Measurements from ENCODE around the gene SORBS1. TPM values are rescaled to one million over a fixed set of nuclear protein-coding genes. Genes with fewer than 3 reads are reported as not detected.

Gene SORBS1
- total RNA-seq, 2 experiments from 2014 or later = 0.71 to 0.72 TPM

DNA sequence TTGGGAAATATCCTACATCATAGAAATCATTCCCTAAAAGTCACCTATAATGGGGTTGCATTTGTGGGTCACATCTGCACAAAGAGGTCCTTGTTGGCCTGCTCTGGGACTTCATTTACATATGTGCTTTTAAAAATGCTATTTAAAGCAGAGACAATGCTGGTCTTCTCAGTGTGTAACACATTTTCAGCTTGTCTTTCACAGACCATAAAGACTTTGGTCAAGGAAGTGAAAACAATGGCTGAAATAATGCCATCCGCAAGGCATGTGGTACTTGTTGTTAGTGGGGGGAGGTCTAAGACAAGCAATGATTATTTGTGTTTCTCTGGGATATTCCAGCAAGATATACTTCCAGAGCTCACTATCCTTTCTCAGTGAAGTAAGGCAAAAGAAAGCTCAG lies 185.8 kb downstream of the SORBS1 start:
- DNase-seq = no peak
- no peak for ATAC-seq (ENCODE audit: low read depth)
- POLR2A ChIA-PET = no interaction called here
- Mint-ChIP-seq H3K4me1 (peaks cover 6% of the 10 kb centered on the region), H3K36me3 (no peaks in the 10 kb centered on the region), H3K27me3 (peaks cover 18% of the 10 kb centered on the region), H3K4me3 (no peak overlapping the region), H3K27ac (no peak overlapping the region), H3K9me3 (no peaks in the 10 kb centered on the region)

DNA sequence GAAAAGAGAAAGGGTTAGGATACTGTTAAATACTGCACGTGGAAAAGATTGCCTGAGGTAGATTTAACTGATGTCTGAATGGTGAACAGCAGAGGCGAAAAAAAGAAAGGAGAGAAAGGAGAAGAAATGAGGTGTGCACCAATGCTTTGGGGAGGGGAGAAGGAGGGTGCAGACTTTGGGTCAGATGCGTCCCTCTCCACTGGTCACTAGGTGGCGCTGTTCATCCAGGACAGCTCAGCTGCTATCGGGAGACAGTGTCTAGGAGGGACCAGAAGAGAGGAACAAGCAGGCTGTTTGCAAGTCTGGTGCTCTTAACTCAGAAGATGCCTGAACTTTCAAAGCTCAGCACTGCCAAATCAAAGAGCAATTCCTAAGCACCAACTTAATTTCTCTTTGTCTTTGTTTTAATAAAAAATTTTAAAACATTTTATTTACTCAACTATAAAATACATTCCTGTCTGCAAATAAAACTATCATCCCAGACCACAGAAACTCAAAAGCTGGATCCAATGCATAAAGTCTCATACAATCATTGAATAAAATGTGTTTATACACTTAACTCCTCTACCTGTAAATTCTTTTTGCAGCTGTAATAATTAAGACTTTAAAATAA lies 186.5 kb downstream of the SORBS1 start:
- Mint-ChIP-seq H3K4me1 (peaks cover 6% of the 10 kb centered on the region), H3K36me3 (no peaks in the 10 kb centered on the region), H3K9me3 (no peaks in the 10 kb centered on the region), H3K4me3 (no peak overlapping the region), H3K27me3 (peaks cover 18% of the 10 kb centered on the region), H3K27ac (no peak overlapping the region)
- peak; percentile 62 for DNase-seq
- ATAC-seq (ENCODE audit: low read depth) = peak; percentile 94
- POLR2A ChIA-PET = interaction anchor here (0.5 to 0.6 kb wide), 2 partner anchors 21 to 82 kb away, joined by 3 to 4 read pairs; no protein-coding TSS in a partner anchor

DNA sequence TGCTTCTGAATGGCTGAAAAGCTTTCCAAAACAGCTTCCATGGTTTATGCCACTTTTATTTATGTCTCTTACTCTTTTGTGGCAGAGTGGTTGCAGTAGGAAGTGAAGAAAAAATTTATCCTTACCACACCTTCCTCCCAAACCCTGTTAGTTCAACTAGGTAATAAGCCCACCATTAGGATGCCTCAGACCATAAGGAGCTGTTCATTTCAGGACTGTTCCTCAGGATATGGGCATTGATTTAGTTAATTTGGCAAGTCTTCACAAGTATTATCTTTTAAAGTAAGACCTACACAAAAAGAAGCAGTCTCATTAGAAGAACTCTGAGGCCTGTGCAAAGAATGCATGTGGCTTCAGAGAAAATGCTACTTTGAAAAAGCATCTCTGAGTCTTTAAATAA lies 187.5 kb downstream of the SORBS1 start:
- ATAC-seq (ENCODE audit: low read depth) = no peak
- no peak for DNase-seq
- Mint-ChIP-seq H3K9me3 (no peaks in the 10 kb centered on the region), H3K4me3 (no peak overlapping the region), H3K27me3 (peaks cover 18% of the 10 kb centered on the region), H3K36me3 (no peaks in the 10 kb centered on the region), H3K4me1 (peaks cover 6% of the 10 kb centered on the region), H3K27ac (no peak overlapping the region)
- POLR2A ChIA-PET = no interaction called here

DNA sequence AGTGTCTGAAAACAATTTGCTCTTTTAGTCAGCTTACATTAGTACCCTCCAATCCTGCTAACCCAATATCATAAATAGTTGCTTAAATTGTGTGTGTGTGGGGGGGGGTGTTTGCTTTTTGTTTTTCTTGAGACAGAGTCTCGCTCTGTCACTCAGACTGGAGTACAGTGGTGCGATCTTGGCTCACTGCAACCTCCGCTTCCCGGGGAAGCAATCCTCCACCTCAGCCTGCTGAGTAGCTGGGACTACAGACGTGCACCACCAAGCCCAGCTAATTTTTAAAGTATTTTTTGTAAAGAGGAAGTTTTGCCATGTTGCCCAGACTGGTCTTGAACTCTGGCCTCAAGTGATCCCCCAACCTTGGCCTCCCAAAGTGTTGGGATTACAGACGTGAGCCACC lies 196.8 kb downstream of the SORBS1 start:
- DNase-seq = no peak
- POLR2A ChIA-PET = no interaction called here
- Mint-ChIP-seq H3K4me1 (no peaks in the 10 kb centered on the region), H3K27me3 (peaks cover 23% of the 10 kb centered on the region), H3K36me3 (no peaks in the 10 kb centered on the region), H3K27ac (no peak overlapping the region), H3K4me3 (no peak overlapping the region), H3K9me3 (no peaks in the 10 kb centered on the region)
- ATAC-seq (ENCODE audit: low read depth) = no peak

DNA sequence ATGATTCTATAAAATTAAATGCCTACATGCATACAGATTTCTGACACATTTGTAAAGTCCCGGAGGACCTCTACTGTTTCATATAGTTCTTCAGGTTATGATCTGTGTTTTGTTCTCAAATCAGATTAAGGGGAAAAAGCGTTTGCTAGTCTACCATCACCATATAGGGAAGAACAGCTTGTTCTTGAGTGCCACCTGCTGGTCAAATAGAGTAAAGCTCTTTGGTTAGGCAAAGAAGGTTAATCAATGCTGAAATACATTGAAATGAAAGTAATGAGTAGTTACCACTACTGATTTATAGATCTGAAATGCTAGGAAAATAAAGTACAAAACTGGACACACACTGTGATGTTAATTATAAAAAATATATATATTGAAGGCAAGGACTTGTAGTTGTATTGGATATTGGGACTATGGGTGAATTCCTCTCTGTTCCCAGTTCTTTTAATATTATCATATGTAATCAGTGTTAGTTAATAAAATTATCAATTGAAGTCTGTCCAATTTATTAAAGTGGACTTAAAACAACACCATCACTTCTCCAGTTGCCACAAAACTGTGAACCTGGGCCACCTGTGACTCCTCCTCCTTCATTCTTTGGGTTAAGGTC lies 197.8 kb downstream of the SORBS1 start:
- no peak overlapping the region for H3K27ac Mint-ChIP-seq
- no peaks in the 10 kb centered on the region for H3K36me3 Mint-ChIP-seq
- H3K27me3 Mint-ChIP-seq = peaks cover 22% of the 10 kb centered on the region
- H3K4me3 Mint-ChIP-seq = no peak overlapping the region
- no peaks in the 10 kb centered on the region for H3K9me3 Mint-ChIP-seq
- no peaks in the 10 kb centered on the region for H3K4me1 Mint-ChIP-seq
- POLR2A ChIA-PET = no interaction called here
- DNase-seq = no peak
- peak; percentile 71 for ATAC-seq (ENCODE audit: low read depth)

DNA sequence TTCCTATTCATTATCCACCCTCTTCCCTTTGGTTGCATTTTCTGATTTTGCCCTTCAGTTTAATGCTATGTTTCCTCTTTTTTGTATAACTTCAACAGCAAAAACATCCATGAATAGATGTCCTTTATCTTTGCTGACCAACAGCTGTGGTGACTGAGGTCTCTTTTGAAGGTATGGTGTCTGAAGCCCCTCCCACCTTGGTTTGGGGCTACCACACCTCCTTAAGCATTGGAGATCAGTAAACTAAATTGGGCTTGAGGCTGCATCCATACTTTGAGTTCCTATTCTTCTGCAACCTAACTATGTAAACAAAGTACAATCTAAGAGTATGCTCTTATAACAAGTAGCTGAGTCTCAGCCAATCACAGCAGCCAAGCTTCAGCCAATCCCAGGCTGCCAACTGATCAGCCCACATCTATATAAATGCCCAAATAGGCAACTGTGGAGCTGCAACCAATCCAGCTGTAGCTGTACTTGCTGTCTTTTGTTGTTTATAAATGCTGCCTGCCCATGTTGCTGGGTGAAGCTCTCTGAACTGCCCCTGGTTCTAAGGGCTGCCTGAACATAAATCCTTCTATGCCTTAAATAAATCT lies 201.0 kb downstream of the SORBS1 start:
- ATAC-seq (ENCODE audit: low read depth) (no peak), DNase-seq (no peak)
- Mint-ChIP-seq H3K27me3 (peaks cover 12% of the 10 kb centered on the region), H3K9me3 (no peaks in the 10 kb centered on the region), H3K4me1 (no peaks in the 10 kb centered on the region), H3K27ac (no peak overlapping the region), H3K4me3 (no peak overlapping the region), H3K36me3 (no peaks in the 10 kb centered on the region)
- POLR2A ChIA-PET = no interaction called here

DNA sequence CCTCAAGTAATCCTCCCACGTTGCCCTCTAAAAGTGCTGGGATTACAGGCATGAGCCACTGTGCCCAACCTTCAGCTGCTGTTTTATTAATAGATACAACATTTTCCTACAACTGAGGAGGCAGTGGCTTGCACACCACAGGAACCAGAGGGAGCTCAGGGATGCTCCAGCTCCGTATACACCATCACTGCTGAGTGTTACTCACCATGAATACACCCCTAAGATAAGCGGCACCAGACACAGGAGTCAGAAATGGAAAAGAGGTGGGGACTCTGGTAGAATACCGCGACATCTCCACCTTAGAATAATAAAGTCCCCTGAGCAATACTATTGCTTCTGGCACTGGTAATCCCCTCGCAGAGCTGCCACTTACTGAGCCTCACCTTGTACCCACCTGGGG lies 201.7 kb downstream of the SORBS1 start:
- Mint-ChIP-seq H3K27ac (no peak overlapping the region), H3K36me3 (no peaks in the 10 kb centered on the region), H3K9me3 (no peaks in the 10 kb centered on the region), H3K27me3 (peaks cover 10% of the 10 kb centered on the region), H3K4me1 (no peaks in the 10 kb centered on the region), H3K4me3 (no peak overlapping the region)
- no peak for DNase-seq
- ATAC-seq (ENCODE audit: low read depth) = no peak
- POLR2A ChIA-PET = no interaction called here

DNA sequence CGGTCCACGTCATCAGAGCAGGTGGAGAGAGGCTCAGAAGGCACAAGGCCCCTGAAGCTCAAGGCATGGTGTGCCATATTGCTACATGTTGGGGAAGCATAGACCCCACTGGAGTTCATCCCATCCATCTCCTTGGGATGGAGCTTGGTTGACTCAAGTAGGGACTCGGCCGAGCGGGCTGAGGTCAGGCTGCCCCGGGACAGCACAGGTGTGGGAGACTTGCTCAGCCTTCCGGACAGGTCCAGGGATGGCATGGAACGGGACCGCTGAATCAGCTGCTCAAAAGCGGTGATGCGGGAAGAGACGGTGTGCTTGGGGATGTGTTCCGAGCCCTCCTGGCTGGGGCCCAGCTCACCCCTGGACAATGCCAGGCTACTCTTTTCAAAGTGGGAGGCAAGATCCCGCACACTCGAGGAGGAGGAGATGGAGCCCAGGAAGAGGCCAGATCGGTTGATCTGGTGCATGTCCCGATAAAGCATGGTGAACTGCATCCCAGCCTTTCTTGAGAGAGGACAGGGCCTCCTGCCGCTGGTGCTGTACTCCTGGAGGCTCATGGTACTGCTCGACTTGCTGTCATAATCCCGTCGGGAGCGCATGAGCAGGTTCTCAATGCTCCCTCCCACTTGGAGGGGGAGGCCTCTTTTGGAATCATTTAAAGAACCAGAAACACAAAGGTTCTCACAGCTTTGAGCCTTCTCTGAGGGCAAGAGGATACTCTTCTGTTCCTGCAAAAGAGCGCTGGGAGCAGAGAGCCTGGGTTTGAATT lies 204.8 kb downstream of the SORBS1 start:
- Mint-ChIP-seq H3K4me3 (no peak overlapping the region), H3K27me3 (peaks cover 3% of the 10 kb centered on the region), H3K9me3 (no peaks in the 10 kb centered on the region), H3K4me1 (no peaks in the 10 kb centered on the region), H3K27ac (no peak overlapping the region), H3K36me3 (no peaks in the 10 kb centered on the region)
- POLR2A ChIA-PET = no interaction called here
- DNase-seq = no peak
- ATAC-seq (ENCODE audit: low read depth) = no peak

DNA sequence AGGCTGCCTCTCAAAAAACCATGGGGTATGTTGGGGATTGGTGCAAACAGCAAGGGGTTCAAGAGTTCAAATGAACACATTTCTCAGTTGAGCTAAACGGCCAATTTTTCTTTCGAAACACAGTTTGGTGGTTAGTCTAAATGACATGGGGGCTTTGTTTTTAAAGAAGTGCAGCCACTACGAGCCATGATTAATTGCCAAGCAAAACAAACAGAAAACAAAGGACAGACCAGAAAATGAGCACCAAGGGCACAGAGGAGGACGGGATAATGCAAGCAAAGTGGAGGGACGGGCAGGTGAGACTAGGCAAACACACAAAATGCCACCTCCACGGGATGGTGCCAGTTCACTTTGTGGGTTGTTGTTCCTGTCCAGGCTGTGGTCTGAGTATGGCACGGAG lies 205.9 kb downstream of the SORBS1 start:
- ATAC-seq (ENCODE audit: low read depth) = no peak
- DNase-seq = no peak
- POLR2A ChIA-PET = no interaction called here
- Mint-ChIP-seq H3K9me3 (no peaks in the 10 kb centered on the region), H3K27ac (no peak overlapping the region), H3K36me3 (no peaks in the 10 kb centered on the region), H3K4me3 (no peak overlapping the region), H3K27me3 (no peaks in the 10 kb centered on the region), H3K4me1 (no peaks in the 10 kb centered on the region)

DNA sequence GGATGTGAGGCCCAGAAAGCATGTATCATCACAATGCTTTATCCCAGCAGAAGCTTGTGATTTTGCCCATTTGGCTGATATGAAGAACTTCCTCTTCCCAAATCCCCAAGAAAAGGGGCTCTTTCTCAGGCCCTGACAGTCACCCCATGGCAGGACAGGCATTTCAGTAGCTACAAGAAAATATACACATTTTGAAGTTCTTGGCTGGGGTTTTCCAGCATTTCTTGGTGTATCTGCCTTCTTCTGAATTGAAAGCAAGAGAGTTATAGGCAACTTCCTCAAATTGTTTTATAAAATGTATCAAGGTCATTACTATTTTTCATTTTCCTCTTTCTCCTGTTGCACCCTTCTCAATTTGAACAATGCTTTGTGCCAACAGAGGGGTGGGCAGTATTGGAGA lies 207.1 kb downstream of the SORBS1 start:
- Mint-ChIP-seq H3K4me1 (no peaks in the 10 kb centered on the region), H3K27me3 (peaks cover 2% of the 10 kb centered on the region), H3K4me3 (no peak overlapping the region), H3K36me3 (no peaks in the 10 kb centered on the region), H3K9me3 (no peaks in the 10 kb centered on the region), H3K27ac (no peak overlapping the region)
- no peak for DNase-seq
- POLR2A ChIA-PET = no interaction called here
- ATAC-seq (ENCODE audit: low read depth) = no peak

DNA sequence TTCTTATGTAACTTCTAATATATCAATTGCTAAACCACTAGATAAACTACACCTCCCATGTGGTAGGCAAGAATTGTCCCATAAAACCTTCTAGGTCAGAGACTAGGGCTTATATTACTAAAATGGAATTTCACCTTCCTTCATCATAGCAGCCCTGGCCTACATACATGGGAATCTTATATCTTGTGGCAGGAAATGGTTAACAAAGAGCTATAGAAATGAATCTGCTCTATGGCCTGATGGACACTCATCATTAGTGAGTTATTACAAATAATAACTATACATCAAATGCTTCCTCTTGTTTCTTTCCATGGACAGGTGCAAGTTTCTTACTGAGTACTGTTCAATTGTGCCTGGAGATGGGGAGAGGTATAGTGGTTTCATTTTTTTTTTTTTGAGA lies 208.0 kb downstream of the SORBS1 start:
- Mint-ChIP-seq H3K9me3 (no peaks in the 10 kb centered on the region), H3K4me3 (no peak overlapping the region), H3K4me1 (no peaks in the 10 kb centered on the region), H3K27ac (no peak overlapping the region), H3K27me3 (peaks cover 2% of the 10 kb centered on the region), H3K36me3 (no peaks in the 10 kb centered on the region)
- ATAC-seq (ENCODE audit: low read depth) (no peak), DNase-seq (no peak)
- POLR2A ChIA-PET = no interaction called here

DNA sequence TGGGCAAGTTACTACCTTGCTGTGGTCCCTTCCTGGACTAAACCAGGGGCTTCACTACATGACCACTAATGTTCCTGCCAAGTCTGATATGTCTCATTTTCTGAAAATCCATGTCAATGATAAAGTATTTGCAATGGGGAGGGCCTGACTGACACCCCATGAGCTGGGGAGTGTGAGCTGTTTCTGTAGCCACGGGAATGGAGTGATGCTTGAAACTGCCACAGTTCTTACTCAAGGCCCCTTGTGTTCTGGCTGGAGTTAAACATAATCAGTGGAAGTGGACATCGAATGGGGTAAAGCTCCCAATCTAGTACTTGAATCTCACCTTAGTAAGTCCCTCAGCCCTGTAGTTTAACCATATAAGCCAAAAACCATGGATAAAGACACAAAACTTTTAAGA lies 208.5 kb downstream of the SORBS1 start:
- POLR2A ChIA-PET = no interaction called here
- peaks cover 2% of the 10 kb centered on the region for H3K27me3 Mint-ChIP-seq

DNA sequence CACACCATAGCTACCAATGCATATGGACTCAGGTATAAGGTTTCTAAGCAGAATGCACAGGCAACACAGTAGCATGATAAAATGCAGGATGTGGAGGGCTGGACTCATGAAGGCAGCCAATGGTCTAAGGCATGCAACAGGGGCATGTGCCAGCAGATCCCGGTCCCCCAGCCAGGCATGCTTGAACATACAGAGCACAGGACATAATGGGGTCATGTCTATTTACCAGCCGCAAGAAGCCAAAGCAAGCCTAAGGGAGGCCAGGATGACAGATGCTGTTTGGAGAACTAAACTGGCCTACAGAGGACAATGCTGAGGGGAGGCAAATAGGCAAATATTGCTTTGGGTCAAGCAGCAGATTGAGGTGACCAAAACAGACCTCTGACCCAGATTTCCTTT lies 210.3 kb downstream of the SORBS1 start:
- Mint-ChIP-seq H3K27me3 (peaks cover 11% of the 10 kb centered on the region), H3K27ac (no peak overlapping the region), H3K4me1 (no peaks in the 10 kb centered on the region), H3K4me3 (no peak overlapping the region), H3K9me3 (no peaks in the 10 kb centered on the region), H3K36me3 (no peaks in the 10 kb centered on the region)
- ATAC-seq (ENCODE audit: low read depth) (no peak), DNase-seq (no peak)
- POLR2A ChIA-PET = no interaction called here

More for the DNA sequence above, 208.5 kb downstream of the SORBS1 start:
- DNase-seq (no peak), ATAC-seq (ENCODE audit: low read depth) (no peak)
- H3K9me3 Mint-ChIP-seq = no peaks in the 10 kb centered on the region
- no peaks in the 10 kb centered on the region for H3K36me3 Mint-ChIP-seq
- no peak overlapping the region for H3K27ac Mint-ChIP-seq
- no peaks in the 10 kb centered on the region for H3K4me1 Mint-ChIP-seq
- H3K4me3 Mint-ChIP-seq = no peak overlapping the region
